D341Med (cell line): ENCODE data around the gene SLC38A3.
"Not testable (repeated sequence)": the region's sequence is repeated elsewhere in the genome, so short reads cannot be mapped to it uniquely, and the experiment has no call there.

Experiments used
- DNase-seq: peaks from one replicate; pipeline ENCODE4 v3.0.0; 2012; ENCODE audit warnings: low spot score

Gene SLC38A3

DNA sequence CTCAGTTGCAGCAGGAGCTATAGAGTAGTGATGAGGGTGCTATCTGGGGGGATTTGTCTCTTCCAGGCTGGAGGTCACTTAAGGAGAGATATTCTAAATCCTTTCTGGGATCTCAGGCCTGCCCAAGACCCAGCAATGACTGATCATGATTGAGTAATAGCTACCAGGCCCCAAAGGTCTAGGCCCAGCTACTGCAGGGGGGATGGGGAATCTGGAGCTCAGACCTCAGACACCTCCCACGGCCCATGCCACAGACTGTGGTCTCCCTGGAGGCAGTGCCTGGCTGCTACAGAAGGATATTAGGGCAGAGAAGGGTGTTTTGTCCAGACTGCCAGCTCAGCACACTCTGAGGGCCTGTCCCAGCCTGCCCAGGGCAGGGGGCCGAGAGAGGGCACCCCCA is 6.9 kb downstream of the SLC38A3 start:
- DNase-seq, result no peak

DNA sequence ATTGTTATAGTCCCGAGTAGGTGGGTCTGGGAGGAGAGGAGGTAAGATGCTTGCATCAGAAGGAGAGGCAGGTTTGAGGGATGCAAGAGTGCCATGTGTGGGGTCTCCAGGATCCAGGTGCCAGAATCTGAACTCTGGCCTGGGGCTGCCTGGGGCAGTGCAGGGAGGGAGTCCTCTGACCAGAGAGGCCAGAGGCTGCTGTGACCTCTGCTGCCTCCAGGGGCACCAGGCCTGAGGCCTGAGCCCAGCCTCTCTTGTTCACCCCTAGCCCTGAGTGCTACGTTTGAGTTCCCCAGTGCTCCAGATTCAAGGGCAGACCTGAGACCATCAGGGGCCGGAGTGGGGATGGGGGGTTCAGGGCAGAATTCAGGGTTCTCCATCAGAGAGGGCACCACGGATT is 7.4 kb downstream of the SLC38A3 start:
- no peak for DNase-seq

DNA sequence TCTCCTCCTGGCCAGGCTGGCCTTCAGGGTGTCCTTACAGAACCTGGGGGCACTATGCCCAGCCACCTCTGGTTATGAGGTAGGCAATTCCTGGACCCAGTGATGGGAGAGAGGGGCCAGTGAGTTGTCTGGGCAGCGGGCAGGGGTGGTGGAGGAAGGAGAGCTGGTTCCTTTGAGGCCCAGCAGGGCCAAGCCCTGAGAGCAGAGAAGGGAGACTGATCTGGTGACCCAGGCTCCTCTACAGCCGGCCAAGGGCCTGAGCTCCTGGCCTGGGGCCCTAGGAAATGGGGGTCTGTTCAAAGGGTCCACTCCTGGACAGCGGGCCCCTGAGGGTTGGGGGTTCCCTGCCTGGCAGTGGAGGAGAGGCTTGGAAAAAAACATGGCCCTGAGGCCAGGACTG is 7.9 kb downstream of the SLC38A3 start:
- no peak for DNase-seq

DNA sequence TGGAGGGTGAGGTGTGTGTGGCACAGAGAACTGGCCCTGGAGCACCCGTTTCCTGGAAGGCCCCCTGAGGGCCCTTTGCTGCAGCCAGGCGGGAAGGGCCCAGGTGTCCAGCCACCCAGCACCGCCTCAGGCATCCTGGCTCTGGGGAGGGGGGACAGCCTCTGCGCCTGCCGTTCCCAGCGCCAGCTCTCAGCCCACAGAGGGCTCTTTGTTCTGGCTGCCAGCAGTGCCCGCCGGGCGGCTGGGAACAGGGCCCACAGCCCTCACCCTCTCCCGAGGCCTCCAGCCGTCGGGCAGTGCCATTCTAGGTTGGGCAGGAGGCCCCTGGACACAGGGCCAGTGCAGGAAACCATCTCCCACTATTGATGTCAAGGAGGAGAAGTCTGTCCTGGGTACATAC is 8.3 kb downstream of the SLC38A3 start:
- DNase-seq, result no peak

- no peak for DNase-seq
These were observed 9.8 kb downstream of the SLC38A3 start for GRCh38 chr3:50214824-50215223.

DNA sequence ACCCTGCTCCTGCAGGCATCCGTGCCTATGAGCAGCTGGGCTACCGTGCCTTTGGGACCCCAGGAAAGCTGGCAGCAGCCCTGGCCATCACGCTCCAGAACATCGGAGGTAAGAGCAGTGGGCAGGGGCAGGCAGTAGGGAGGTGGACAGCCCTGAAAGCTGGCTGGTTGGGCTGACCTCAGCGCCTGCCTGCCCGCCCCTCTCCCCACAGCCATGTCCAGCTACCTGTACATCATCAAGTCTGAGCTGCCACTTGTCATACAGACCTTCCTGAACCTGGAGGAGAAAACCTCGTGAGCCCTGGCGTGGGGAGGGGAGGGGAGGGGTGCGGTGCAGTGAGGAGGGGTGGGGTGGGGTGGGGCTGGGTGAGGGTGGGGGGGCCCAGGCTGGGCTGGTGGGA is 10.5 kb downstream of the SLC38A3 start:
- DNase-seq, result no peak

- no peak for DNase-seq
These were observed 12.6 kb downstream of the SLC38A3 start for GRCh38 chr3:50217681-50218080.

GRCh38 chr3:50218448-50218847 is 13.4 kb downstream of the SLC38A3 start:
- DNase-seq, result no peak

- no peak for DNase-seq
These were observed 14.2 kb downstream of the SLC38A3 start for GRCh38 chr3:50219285-50219684.

GRCh38 chr3:50220109-50220508 is 15.0 kb downstream of the SLC38A3 start:
- DNase-seq, result no peak

GRCh38 chr3:50221051-50221410 is 16.0 kb downstream of the SLC38A3 start:
- no peak for DNase-seq

DNA sequence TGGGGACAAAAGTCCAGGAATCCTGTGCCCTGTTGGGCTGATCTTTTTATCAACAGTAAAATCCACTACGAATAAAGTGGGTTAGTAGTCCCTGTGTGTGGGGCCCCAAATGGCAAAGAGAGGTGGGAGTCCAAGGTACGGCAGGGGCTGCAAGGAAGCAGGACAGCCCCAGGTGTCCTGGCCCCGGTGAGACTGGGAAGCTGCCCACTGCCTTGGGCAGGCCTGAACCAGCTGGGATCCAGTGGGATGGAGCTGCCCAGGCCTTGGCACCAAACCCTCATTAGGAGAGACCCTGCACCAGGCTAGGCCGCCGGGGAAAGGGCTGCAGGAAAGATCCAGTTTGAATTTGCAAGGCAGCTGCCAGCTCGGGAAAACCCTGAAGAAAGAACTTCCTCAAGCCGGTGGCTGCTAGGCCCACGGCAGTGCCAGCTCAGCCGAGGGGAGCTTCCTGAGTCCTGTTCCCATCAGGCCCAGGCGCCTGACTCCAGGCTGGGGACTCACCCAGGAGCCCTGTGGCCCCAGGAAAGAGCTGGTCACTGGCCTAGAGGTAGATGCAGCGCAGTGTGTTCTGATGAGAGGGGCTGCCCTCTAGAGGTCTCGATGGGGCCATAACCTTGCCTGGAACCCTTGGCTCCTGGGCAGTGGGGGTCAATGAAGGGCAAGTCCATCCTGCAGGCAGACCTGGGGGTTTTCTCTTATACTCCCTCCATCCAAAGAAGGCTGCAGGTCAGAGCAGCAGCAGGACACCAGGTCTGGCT is 16.5 kb downstream of the SLC38A3 start:
- DNase-seq, result no peak

DNA sequence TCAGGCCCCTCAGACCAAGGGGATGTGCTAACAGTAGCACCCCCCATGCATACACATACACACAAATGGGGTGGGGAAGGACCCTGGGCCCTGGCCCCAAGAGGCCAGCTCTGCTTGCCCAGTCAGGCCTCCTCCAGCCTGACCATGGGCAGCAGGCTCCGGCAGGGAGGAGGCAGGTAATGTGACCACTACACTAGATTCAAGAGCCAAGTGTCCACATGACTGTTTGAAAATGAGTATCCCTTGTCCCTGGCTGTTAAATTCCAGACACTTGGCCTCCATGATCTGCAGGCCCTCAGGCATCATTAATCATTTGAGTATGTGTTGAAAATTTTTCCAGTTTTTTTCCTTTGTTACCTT is 17.1 kb downstream of the SLC38A3 start:
- no peak for DNase-seq

DNA sequence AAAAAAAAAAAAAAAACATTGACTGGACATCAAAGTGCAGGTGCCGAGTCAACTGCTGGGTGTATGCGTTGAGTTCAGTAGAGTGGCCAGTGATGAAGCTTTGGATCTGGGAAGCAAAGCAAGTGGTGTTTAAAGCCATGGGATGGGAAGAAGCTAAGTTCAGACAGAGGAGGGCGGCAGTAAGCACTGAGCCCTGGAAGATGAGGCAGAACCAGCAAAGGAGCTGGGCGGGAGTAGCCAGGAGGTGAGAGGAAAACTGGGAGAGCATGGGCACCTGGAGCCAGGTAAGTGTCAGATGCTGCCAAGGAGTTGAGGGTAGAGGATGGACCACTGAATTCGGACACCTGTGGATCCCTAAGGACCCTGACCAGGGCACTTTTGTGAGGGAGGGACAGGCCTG is 19.6 kb downstream of the SLC38A3 start:
- DNase-seq, result no peak

- no peak for DNase-seq
These were observed 21.9 kb downstream of the SLC38A3 start for GRCh38 chr3:50226888-50227389.

GRCh38 chr3:50227390-50228183 is 22.5 kb downstream of the SLC38A3 start:
- DNase-seq, result peak; percentile 97

DNA sequence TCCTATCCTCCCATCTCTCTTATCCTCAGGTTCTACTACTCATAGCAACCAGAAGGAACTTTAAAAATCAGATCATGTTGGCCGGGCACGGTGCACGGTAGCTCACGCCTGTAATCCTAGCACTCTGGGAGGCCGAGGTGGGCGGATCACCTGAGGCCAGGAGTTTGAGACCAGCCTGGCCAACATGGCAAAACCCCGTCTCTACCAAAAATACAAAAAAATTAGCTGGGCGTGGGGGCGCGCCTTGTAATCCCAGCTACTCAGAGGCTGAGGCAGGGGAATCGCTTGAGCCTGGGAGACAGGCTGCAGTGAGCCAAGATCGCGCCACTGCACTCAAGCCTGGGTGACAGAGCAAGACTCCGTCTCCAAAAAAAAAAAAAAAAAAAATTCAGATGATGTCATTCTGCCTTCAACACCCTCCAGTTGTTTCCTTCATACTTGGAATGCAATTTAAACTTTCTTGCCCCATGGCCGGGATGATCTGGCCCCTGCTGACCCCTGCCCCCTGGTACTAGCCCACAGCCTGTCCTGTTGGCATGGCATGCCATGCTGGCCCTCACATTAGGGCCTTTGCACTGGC is 23.2 kb downstream of the SLC38A3 start:
- DNase-seq, result not testable (repeated sequence)

- no peak for DNase-seq
These were observed 24.4 kb downstream of the SLC38A3 start for GRCh38 chr3:50229490-50229889.

DNA sequence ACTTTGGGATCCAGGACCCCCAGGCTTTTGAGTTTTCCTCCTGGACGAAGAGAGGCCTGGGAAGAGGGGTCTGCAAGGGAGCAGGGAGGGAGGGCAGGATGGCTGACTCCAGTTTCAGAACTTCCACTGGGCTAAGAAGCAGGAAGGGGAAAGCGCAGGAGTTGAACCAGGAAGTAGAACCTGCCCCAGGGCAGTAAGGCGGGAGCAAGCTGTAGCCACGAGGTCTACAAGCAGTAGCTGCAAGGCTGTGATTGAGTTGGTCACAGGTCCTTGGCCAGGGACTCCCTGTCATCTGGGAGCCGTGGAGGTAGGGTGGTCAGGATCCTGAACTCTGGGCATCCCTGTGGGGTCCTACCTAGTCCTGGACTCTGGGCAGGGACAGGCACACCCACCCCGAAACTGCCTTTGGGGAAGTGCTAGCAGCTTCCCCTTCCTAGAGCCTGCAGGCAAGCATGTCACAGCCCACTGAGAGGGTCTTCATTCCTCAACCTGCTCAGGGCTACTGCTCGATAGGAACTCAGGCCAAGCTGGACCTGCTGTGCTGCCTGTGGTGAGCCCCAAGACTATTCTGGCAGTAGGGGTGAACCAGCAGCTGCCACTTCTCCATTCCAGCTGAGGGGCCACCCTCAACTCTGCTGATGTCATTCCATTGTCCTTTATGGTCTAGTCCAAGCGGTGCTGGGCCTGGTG is 25.2 kb downstream of the SLC38A3 start:
- DNase-seq, result no peak

GRCh38 chr3:50230794-50231125 is 25.7 kb downstream of the SLC38A3 start:
- DNase-seq, result no peak

DNA sequence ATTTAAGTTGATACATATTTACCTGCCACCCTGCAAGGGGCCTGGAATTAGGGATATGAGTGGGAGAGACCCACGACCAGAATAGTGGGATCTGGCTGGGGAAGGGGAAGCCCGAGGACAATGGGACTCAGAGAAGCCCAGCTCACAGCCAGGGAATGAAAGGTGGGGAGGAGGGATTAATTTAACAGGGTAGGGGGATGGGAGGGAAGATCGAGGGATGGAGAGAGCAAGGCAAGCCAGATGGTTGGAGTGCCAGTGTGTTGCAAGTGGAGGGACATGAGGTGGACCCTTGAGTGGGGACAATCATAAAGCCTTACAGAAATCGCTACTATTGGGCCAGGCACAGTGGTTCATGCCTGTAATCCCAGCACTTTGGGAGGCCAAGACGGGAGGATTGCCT is 26.5 kb downstream of the SLC38A3 start:
- no peak for DNase-seq

DNA sequence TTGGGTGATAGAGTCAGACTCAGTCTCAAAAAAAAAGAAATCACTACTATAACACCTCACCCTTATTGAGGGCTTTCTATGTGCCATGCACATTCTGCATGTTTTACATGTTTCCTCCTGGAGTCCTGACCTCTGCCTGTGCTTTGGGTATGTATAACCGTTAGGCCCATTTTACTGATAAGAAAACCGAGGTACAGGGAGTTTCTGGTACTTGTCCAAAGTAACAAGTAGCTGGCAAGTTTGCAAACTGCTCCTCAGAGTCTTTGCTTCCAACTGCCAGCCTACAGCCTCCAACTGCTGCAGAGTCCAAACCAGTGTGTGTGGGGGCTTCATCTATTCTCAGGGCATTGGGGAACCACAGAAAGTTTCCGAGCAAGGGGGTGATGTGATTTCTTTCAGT is 27.2 kb downstream of the SLC38A3 start:
- DNase-seq, result no peak

GRCh38 chr3:50233176-50233575 is 28.1 kb downstream of the SLC38A3 start:
- no peak for DNase-seq
